Activated CD8-positive, alpha-beta memory T cell treated with anti-CD3 and anti-CD28 coated beads, Interleukin-2, amount 50 U/mL, for 48 hours (primary cell): ENCODE data around the gene CST1.
"Not testable (repeated sequence)": the region's sequence is repeated elsewhere in the genome, so short reads cannot be mapped to it uniquely, and the experiment has no call there.

ENCODE experiments used
- DNase-seq: peaks from one replicate; pipeline ENCODE4 v3.0.0-alpha.2; 2020

Gene CST1, protein sequence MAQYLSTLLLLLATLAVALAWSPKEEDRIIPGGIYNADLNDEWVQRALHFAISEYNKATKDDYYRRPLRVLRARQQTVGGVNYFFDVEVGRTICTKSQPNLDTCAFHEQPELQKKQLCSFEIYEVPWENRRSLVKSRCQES

DNA sequence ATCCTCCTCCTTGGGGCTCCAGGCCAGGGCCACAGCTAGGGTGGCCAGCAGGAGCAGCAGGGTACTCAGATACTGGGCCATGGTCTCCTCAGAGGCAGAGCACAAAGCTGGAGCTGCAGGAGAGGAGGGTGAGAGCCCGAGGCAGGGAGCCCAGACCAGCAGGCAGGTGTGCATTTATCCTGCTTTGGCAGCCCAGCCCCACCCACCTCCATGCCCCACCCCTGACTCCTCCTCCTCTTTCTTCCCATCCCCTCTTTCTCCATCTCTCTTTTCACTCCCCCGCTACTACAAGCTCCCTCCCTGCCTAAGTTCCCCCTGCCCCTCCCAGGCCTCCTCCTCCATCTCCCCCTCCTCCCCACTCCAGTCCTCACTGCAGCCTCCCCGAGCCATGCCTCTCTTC is at the start of gene CST1:
CST1 (minus strand) TSS at position 150 of the 400 bp plus-strand sequence; CDS start at position 81, 69 bp downstream.
- not testable (repeated sequence) for DNase-seq

DNA sequence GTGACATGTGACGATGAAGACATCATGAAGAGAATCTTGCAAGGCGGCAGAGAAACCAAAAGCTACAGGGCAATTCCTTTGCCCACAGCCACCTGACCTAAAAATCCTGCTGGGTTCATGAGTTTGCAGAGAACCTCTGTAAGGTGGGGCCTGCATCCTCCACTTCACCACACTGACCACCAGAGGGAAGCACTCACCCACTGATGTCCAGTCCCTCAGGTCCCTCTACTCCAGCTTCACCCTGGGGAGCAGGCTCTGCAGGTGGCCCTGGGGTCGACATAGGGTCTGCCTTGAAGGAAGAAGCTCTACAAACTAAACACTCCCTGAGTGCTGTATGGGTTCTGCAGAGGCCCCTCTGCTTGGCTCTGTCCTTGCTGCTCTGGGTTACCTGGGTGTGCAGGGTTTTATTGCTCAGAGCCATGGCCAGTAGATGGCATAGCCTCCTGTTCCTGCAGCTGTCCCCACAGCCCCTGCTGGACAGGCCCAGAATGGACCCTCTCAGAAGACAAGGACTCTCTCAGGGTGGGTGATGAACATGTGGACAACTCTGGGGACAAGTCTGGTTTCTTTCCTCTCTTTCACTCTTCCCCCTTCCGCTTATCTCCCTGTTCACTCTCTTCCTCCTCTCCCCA is 48.6 kb upstream of the CST1 start:
- DNase-seq, result peak; percentile 59

DNA sequence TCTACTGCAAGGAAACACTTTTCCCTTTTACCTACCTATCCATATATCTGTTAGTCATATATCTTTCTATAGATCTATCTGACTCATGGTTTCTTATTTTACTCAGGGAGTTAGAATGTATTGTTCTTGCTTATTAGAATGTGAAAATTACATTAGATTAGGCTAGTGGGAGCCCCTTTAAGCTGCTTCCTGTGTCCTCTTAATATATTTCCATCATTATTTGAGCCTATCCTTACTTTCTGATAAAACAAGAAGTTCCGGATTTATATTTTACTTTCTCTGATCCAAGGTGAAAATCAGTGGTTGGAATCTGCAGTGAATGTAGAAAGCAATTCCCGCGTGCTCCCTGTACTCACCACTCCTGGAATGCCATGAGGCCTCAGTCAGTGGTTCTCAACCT is 44.8 kb upstream of the CST1 start:
- DNase-seq, result no peak

DNA sequence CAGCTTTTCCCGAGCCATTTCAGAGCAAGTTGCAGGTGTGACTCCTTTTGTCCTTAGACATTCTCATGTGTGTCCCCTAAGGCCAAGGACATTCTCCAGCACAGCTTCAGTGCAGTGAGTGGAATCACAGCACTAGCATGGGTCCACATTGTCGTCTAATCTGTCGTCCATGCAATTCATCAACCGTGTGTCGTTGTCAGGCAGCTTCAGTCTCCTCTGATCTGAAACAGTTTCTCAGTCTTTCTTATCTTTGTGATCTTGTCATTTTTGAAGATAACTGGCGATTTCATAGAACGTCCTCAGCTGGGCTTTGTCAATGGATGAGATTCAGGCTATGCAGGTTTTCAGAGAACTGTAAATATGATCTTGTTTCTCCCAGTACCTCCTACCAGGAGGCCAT is 44.1 kb upstream of the CST1 start:
- no peak for DNase-seq

DNA sequence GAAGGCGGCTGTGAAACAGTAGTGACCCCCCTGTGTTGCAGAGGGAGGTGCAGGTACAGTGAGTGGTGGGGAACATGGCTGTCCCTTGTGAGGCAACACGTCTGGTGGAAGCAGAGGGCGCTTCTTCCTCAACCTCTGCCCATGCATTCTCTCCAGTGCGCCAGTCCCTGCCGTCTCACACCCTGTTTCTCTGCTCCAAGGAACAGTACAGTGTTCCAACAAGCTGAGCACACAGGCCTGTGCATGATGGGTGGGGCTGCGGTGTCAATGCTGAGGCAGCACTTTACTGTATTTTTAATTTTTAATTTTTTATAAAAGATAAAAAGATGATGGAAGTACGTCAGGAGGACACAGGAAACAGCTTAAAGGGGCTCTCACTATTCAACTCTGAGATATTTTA is 43.3 kb upstream of the CST1 start:
- DNase-seq, result no peak

DNA sequence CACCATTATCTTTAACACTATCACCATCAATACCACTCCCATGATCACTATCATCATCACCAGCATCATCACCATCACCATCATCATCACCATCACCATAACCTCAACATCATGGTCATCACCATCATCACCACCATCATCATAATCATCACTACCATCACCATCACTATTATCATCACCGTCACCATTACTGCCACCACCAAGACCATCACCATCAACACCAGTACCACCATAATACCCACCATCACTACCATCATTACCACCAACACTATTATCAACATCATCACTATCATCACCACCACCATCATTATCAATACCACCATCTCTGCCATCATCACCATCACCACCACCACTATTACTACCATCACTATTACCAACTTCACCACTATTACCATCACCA is 32.7 kb upstream of the CST1 start:
- no peak for DNase-seq

DNA sequence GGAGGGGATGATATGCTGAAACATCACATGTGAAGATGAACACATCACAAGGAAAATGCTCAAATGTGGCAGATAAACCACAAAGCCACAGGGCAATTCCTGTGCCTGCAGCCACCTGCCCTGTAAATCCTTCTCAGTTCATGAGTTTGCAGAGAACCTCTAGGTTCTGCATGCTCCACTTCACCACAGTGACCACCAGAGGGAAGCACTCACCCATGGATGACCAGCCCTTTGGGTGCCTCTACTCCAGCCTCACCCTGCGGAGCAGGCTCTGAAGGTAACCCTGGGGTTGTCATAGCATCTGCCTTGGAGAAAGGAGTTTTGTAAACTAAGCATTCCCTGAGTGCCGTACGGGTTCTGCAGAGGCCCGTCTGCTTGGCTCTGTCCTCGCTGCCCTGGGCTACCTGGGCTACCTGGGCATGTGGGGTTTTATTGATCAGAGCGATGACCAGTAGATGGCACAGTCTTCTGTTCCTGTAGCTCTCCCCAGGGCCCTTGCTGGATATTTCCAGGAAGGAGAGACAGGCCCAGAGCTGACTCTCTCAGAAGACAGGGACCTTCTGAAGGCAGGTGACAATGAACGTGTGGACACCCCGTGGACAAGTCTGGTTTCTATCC is 31.7 kb upstream of the CST1 start:
- DNase-seq, result no peak

DNA sequence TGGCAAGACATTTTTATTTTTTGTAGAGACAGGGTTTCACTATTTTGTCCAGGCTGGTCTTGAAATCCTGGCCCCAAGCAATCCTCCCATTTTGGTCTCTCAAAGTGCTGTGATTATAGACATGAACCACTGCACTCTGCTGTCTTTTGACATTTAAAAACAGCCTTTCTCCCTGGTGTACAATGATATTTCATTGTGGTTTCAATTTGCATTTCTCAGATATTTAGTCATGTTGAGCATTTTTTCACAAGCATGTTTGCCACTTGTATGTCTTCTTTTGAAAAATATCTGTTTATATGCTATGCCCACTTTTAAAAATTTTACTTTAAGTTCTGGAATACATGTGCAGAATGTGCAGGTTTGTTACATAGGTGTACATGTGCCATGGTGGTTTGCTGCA is 27.9 kb upstream of the CST1 start:
- DNase-seq, result not testable (repeated sequence)

DNA sequence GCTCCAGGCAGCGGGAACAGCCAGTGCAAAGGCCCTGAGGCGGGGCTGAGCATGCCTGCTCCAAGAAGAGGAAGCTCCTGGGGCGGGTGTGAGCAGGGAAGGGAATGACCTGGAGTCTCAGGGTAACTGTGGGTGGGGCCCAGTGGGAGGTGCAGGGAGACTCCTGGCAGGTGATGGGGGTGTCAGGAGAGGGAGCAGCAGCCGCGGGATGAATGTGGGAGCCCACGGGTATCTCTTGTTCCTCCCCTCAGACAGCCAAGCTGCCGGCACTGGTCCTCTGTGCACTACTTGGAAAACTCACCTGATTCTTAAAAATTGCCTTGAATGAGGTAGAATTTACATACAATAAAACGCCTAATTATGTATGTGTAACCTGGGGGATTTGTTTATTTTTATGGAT is 26.6 kb upstream of the CST1 start:
- not testable (repeated sequence) for DNase-seq

DNA sequence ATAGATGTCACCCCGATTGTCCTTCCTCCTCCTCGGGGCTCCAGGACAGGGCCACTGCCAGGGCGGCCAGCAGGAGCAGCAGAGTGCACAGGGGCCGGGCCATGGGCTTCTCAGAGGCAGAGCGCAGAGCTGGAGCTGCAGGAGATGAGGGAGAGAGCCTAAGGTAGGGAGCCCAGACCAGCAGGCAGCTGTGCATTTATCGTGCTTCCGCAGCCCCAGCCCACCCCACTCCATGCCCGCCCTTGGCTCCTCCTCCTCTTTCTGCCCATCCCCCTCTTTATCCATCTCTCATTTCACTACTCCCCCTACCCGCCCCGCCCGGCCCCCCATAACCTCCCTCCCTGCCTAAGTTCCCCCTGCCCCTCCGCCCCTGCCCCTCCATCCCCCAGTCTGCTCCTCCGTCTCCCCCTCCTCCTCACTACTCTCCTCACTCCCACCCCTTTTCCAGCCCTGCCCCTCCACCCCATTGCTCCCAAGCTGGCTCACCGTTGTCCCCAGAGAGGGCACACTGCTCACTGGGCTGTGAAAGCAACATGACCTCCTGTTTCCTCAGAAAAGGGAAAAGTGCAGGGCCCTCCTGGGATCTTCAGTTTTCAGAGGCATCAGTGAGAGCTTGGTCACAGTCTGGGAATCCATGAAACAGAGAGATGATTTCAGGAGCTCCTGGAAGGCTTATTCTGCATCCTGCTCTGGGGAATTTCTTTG is 25.5 kb upstream of the CST1 start:
- no peak for DNase-seq

DNA sequence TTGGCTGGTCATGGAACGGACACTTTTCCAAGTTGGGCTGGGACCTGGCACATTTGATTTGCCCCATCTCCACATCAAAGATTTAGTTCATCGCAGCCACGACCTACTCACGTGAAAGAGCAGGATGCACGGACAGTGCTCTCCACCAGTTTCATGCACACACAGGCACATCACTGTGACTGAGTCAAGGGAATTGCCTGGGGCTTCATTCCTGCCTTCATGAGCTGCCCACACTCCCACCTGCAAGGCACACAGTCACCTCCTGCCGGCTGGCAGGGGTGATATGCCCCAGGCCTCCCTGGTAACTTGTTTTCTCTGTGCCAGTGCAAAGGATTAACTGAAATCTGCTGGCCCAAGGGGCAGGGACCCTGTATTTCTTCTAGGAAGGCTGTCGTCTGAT is 23.3 kb upstream of the CST1 start:
- DNase-seq, result no peak

DNA sequence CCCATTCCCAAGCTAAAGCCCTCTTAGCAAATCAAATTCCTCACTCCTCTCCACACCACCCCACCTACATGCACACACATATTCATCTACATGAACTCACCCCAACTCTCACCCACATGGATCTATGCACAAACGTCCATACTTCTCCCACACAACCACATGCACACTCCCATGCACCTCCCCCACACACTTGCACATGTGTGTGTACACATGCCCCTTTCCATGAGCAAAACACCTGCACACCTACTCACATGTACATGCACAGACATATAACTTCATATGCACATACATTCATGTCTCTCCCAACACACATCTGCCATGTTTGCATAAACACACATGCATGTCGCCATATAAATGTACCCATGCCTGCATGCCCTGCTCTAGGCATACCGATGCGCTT is 22.8 kb upstream of the CST1 start:
- DNase-seq, result no peak

DNA sequence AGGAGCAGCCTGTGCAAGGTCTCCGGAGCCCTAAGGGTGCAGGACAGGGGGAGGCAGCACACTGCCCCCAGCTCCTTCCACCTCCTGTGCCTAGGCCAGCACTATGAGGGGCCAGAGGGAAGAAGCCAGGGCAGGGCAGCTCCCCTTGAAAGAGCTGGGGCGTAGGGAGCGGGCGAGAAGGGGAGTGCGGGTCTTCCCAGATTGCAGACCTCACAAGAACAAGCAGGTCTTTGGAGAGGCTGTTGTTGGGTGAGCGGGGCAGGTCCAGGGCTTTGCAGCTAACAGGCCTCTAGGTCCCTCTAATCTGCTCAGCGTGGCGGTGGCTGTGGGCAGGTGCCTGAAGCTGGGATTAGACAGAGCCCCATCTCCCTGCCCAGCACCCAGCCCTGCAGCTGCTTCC is 22.4 kb upstream of the CST1 start:
- no peak for DNase-seq

DNA sequence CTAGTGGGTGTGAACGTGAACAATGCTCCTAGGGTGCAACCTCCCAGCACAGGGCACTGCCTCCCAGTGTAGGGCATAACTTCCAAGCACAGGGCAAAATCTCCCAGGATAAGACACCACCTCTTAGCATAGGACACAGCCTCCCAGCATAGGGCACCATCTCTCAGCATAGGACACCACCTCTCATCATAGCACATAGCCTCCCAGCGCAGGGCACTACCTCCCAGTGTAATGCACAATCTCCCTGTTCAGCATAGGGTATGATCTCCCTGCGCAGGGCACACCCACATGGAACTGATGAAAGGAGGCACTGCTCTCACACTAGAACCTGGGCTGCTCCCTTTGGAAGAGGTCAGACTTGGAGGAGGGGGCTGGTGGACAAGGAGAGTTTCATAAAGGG is 21.3 kb upstream of the CST1 start:
- no peak for DNase-seq

DNA sequence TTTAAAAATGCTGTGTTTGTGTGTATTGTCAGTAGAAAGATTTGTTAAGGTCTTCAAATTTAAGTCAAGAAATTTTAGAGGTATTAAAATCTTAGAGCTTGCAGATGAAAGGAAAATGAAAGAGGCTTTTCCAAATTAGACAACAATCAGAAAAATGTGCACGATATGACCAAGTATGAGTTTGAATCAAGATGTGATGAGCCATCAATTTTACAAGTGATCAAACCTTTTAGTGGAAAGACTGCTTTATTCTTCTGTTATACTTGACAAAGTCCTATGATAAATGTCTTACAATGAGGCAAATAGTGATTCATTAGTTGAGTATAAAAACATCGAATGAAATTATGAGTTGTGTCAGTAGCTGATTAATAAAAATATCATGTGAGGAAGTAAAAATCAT is 19.6 kb upstream of the CST1 start:
- no peak for DNase-seq

DNA sequence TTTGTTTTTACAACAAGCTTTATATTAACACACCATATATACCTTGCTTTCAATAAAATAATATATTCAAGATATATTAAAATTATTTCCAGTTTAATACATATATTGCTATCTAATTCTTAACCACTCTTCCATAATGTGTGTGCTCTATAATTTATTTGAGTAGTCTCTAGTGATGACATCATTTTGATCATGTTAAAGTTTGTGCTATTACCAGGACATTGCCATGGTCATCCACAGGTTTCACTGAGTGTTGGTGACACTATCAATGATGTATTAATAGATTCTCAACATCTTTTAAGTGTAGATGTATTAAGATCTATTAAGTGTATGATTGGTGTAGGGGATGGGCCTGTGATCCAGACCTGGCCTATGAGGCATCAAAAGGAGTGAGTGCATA is 17.8 kb upstream of the CST1 start:
- not testable (repeated sequence) for DNase-seq

DNA sequence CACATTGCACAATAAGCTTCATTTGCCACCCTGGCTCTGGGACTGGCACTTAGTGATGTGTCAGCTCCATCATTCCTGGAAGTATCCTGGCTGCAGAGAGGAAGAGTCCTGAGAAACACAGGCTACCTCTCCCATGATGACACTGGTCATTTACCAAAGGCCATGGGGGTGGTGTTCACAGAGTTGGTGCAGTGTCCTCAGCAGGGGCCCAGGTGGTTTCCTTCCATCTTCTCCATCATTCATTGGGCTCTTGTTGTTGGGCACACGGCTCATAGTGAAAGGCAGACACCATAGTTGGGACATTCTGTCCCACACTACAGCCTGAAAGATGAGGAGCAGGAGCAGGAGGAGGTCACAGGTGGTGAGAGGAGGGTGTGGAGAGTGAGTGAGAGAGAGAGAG is 15.8 kb upstream of the CST1 start:
- DNase-seq, result no peak

DNA sequence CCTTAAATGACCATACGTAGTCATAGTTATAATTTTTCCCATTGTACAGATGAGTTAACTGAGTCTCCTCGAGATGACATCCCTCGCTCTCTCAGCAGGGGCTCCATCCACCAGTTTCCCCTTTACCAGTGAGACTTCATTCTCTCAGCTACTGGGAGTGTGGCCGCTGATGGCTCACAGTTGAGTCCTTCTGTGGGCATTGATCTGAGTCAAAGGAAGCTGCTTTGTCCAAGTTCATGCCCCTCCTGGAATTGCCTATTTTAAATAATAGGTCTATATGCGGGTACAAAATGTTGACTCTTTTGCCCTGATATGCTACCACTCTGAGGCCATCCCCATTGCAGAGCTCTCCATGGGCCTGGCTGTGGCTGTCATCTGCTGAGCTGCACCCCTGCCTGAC is 14.8 kb upstream of the CST1 start:
- no peak for DNase-seq

DNA sequence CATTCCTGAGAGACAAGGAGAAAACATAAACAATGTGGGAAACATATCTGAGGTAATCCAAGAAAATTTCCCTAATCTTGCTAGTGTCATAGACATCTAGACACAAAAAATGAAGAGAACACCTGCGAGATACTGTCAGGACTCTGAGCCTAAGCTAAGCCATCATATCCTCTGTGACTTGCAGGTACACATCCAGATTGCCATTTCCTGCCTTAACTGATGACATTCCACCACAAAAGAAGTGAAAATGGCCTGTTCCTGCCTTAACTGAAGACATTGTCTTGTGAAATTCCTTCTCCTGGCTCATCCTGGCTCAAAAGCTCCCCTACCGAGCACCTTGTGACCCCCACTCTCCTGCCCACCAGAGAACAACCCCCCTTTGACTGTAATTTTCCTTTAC is 13.9 kb upstream of the CST1 start:
- not testable (repeated sequence) for DNase-seq

DNA sequence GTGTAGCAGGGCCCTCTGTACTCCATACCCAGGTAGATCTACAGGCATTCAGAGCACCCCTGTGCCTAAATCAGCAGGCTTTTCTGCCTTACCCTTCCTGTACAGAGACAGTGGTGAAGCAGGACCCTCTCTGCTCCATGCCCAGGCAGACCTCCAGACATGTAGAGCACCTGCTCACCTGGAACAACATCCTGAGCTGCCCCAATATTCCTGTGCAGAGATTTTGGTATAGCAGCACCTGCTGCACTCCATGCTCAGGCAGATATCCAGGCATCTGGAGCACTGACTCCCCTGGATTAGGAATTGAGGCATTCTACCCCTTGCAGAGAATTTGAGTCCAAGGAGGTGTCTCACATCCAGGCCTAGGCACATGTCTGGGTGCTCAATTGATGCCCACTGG is 12.6 kb upstream of the CST1 start:
- no peak for DNase-seq

DNA sequence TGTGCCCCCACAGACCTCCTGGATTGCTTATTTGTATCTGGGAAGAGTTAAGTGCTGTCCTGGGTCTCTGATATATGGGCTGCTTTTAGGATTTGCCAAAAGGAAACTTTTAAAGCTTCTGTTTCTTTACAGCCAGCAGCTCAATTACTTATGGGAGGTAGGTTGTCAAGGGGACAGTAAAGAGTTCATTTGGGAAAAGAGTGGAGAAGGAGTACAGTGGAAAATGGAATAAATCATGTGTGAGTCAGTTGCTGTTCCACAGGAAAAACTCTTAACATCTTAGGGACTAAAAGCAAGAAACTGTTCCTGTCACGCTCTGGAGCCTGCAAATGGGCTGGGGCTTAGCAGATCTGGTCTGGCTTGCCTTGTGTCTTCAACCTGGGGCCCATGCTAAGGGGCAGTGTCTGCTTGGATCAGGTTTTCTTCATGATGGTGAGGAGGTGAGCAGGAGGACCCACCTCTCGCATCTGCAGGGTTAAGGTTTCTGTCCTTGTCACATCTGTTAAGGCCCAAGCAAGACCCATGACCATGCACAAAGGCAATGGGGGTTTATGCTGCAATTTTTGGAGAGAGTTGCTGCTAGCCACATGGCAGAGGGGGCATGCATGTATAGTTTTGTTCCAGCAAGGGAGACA is 8.7 kb upstream of the CST1 start:
- DNase-seq, result no peak

DNA sequence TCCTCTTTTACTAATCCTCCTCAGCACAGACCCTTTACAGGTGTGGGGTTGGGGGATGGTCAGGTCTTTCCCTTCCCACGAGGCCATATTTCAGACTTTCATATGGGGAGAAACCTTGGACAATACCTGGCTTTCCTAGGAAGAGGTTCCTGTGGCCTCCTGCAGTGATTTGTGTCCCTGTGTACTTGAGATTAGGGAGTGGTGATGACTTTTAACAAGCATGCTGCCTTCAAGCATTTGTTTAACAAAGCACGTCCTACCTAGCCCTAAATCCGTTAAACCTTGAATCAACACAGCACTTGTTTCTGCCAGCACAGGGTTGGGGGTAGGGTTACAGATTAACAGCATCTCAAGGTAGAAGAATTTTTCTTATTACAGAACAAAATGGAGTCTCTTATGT is 6.1 kb upstream of the CST1 start:
- DNase-seq, result not testable (repeated sequence)

DNA sequence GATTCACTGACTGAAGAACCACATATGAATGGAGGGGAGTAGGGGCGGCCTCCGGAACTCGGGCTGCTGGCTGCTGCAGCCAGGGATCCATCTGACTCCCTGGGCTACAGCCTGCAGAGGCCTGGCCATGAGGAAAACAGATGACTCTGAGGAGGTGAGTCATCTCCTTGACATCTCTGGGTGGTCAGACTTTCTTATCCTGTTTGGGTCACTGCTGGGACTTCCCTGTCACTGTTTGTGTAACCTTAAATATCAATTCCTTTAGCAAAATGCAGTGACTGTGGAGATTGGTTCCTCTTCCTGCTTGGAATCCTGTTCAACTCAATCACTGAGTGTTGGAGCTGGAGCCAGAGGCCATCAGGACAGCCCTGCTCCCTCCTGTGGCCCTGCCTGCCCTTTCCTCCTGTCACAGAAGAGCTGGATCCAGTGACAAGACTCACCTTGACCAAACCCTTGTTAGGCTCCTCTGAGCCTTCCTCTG is 4.4 kb upstream of the CST1 start:
- DNase-seq, result not testable (repeated sequence)

DNA sequence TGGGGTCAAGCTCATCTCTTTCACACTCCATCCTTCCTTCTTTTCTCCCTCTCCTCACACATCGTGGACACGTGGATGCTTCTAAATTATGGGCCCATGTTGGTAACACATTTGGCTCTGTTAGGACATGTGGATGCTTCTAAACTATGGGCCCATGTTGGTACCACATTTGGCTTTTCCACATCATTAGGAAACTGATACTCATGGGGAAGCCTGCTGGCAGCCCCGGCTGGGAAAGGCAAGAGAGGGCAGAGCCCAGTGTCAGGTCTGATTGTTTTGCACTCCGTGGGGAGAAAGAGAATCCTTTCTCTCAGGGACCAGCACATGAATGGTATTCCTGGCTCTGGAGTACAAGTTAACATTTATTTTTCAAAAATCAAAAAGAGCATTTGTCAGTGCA is 4.0 kb upstream of the CST1 start:
- no peak for DNase-seq
